ENCODE results near the gene FLII.
A peak's percentile ranks its signal among the peaks of the same experiment; 100 is the strongest.

Gene FLII

DNA sequence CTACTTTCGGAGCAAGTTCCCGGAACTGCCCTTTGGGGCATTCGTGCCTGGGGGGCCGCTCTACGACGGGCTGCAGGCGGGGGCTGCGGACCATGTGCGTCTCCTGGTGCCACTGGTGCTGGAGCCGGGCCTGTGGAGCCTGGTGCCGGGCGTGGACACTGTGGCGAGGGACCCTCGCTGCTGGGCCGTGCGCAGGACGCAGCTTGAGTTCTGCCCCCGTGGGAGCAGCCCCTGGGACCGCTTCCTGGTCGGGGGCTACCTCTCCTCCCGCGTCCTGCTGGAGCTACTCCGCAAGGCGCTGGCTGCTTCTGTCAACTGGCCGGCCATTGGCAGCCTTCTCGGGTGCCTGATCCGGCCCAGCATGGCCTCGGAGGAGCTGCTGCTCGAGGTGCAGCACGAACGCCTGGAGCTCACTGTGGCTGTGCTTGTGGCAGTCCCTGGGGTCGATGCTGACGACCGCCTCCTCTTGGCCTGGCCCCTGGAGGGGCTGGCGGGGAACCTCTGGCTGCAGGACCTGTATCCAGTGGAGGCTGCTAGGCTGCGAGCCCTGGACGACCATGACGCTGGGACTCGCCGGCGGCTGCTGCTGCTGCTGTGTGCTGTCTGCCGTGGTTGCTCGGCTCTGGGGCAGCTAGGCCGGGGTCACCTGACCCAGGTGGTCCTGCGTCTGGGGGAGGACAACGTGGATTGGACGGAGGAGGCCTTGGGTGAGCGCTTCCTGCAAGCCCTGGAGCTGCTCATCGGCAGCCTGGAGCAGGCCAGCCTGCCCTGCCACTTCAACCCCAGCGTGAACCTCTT, 5.5 kb upstream of the FLII start:
- TF ChIP-seq CTCF (IDR thresholded peaks at IDR 0.05; ENCODE audit: extremely low read depth, missing control alignments) = no peak
- DNase-seq (ENCODE audit: low spot score) = no peak

- no peak for DNase-seq (ENCODE audit: low spot score)
- no peak for TF ChIP-seq CTCF (IDR thresholded peaks at IDR 0.05; ENCODE audit: extremely low read depth, missing control alignments)
Measured at GRCh38 chr17:18262641-18263040, 4.1 kb upstream of the FLII start.

DNA sequence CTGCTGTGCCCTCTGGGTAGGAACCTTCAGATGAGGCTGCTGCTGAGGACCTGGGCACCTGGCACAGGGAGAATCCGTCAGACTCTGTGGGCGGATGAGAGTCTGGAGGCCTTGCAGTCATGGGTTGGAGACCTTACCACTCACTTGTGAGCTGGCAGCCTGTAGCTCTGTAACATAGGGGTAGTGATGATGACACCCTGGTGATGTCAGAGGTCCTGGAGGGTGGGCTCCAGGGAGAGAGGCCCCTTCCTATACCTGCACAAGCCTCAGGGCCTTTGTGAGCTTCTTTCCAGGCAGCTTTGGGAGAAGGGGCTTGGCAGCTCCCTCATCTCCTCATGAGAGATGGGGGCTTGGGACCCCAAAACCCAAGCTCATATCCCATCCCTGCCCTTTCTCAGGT, 3.6 kb upstream of the FLII start:
- no peak for TF ChIP-seq CTCF (IDR thresholded peaks at IDR 0.05; ENCODE audit: extremely low read depth, missing control alignments)
- no peak for DNase-seq (ENCODE audit: low spot score)

GRCh38 chr17:18261659-18262058, 3.1 kb upstream of the FLII start:
- no peak for DNase-seq (ENCODE audit: low spot score)
- TF ChIP-seq CTCF (IDR thresholded peaks at IDR 0.05; ENCODE audit: extremely low read depth, missing control alignments) = no peak

GRCh38 chr17:18261146-18261515, 2.6 kb upstream of the FLII start:
- DNase-seq (ENCODE audit: low spot score) = peak; percentile 81
- TF ChIP-seq CTCF (IDR thresholded peaks at IDR 0.05; ENCODE audit: extremely low read depth, missing control alignments) = no peak

- peak; percentile 99 for DNase-seq (ENCODE audit: low spot score)
Measured at GRCh38 chr17:18260332-18261145, 2.0 kb upstream of the FLII start, which contains the start of gene MIEF2. TSS of gene MIEF2 (plus strand) at chr17:18260662. CDS start at chr17:18262721, 2,059 bp downstream.

More at GRCh38 chr17:18260332-18261145, 2.0 kb upstream of the FLII start, which contains the start of gene MIEF2:
- no peak for TF ChIP-seq CTCF (IDR thresholded peaks at IDR 0.05; ENCODE audit: extremely low read depth, missing control alignments)
